Bronchial epithelial cell (primary cell): ENCODE results near the gene LMX1B. TPM values are rescaled to one million over a fixed set of nuclear protein-coding genes. Genes with fewer than 3 reads are reported as not detected.
A peak's percentile ranks its signal among the peaks of the same experiment; 100 is the strongest.

ENCODE experiments used
- DNase-seq: peaks from one replicate; pipeline ENCODE4 v3.0.0-alpha.2; 2010; ENCODE audit warnings: low read depth
- FAIRE-seq: peaks from 2 replicates; lab custom pipeline; 2011; peaks lifted over from hg19 to GRCh38; lab: Jason Lieb, UNC
- H3K27me3 ChIP-seq: 2 replicates; pipeline ENCODE4 v1.5.1; 2011; ENCODE audit warnings: low read length; ENCODE audit not compliant: control insufficient read depth, insufficient read depth
- H3K36me3 ChIP-seq: 2 replicates; pipeline ENCODE4 v1.5.1; 2011; ENCODE audit warnings: low read length; ENCODE audit not compliant: control insufficient read depth, insufficient read depth
- H3K4me3 ChIP-seq: 2 replicates; pipeline ENCODE4 v1.5.1; 2011; ENCODE audit warnings: mild to moderate bottlenecking, low read depth, low read length, control low read depth
- CTCF ChIP-seq: IDR thresholded peaks from 2 replicates; pipeline ENCODE4 v1.5.1; 2011; ENCODE audit warnings: mild to moderate bottlenecking, moderate library complexity, low read length, control low read depth, inconsistent platforms; ENCODE audit not compliant: insufficient read depth, severe bottlenecking
- total RNA-seq: library from RNA; depleted of rRNA; stranded (reverse); fragments of >200 nt; gene quantifications from 2 replicates; pipeline ENCODE4 v1.2.1, GENCODE V29; 2014

LMX1B gene
- total RNA-seq: under 0.01 TPM in 1 of 2 replicates, not detected in the other

DNA sequence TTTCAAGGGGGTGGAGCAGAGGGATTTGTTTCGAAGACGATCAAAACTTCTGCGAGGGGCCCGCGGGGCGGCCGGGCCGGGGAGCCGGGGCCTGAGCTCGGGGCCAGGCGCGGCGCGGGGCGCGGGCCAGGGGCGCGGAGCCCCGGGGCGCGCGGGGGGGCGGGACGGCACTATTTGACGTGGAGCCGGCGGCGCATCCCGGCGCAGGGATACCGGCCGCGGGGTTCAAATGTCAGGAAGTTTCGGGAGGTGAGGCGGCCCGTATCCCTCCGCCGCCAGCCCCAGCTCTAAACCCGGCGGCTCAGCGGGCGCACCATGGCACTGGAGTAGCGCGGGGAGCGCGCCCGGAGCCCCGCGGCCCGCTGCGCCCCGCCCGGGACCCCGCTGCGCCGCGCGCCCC lies at the start of gene LMX1B:
Gene LMX1B, plus strand, starts transcription at position 278 of the 400 bp plus-strand sequence. CDS start 522 bp downstream, outside the sequence.
- Histone ChIP-seq H3K4me3 (peak within 1 kb of the TSS; percentile 12), H3K27me3 (peaks cover 60% of the 10 kb centered on the region), H3K36me3 (no peaks in the 10 kb centered on the region)
- no peak for FAIRE-seq
- TF ChIP-seq CTCF: no peak
- no peak for DNase-seq

DNA sequence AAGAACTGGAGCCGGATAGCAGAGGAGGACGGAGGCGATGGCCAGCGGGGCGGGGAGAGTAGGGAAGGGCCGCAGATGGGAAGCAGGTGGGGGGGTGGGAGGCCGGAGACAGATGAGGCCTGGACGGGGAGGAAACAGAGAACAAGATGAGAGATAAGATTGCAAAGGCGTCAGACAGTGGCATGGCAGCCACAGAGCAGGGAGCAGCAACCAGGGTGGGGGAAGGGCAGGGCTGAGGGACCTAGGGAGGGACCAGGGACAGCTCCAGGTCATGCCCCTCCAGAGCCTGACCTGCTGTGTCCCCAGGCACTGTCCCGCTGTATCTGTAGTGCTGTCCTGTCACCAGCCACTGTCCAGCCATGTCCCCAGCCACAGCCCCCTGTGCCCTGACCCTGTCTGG lies 49.6 kb upstream of the LMX1B start:
- no peaks in the 10 kb centered on the region for H3K36me3 ChIP-seq
- H3K27me3 ChIP-seq: peaks cover 5% of the 10 kb centered on the region
- no peak for DNase-seq
- no peak for TF ChIP-seq CTCF
- FAIRE-seq: no peak
- no peak overlapping the region for H3K4me3 ChIP-seq

- DNase-seq (no peak), FAIRE-seq (no peak)
- Histone ChIP-seq H3K4me3 (no peak overlapping the region), H3K36me3 (no peaks in the 10 kb centered on the region), H3K27me3 (peaks cover 5% of the 10 kb centered on the region)
- TF ChIP-seq CTCF: no peak
Measured at GRCh38 chr9:126564716-126565115, 49.0 kb upstream of the LMX1B start.

DNA sequence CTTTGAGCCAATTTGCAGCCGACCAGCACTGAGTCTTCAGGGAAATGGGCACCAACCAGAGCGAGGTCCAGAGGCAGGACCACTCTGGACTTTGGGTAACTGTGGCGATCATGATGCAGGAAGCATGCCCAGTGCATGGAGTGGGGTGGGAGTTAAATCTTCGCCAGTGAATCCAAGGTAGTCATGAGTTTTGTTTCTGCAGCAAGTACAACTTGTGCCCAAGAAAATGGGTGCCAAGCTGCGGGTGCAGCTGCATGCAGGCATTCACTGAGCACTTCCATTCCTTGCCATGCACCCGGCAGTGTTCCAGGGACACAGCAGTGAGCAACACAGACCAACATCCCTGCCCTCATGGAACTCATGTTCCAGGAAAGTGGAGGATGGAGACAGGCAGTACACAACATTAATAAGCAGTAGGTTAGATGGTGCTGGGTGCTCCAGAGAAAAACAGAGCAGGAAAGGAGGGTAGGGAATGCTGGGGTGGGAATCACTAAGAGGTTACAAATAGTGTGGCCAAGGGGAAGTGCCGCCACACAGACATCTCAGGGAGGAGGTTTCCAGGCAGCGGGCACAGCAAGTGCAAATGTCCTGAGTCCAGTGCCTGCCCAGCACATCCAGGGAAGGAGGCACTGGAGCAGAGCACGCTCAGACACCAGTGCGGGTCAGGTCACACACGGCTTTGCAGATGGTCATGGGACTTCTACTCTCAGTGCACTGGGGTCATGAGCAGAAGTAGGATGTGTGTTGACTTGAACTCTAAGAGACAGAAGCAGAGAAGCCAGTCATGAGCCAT lies 48.2 kb upstream of the LMX1B start:
- no peaks in the 10 kb centered on the region for H3K36me3 ChIP-seq
- no peak for TF ChIP-seq CTCF
- no peak overlapping the region for H3K4me3 ChIP-seq
- FAIRE-seq (no peak), DNase-seq (no peak)
- peaks cover 5% of the 10 kb centered on the region for H3K27me3 ChIP-seq

- FAIRE-seq (peak; percentile 55), DNase-seq (peak; percentile 86)
- no peak for TF ChIP-seq CTCF
- Histone ChIP-seq H3K36me3 (no peaks in the 10 kb centered on the region), H3K4me3 (no peak overlapping the region), H3K27me3 (peaks cover 2% of the 10 kb centered on the region)
Measured at GRCh38 chr9:126569036-126569435, 44.7 kb upstream of the LMX1B start.
